ENCODE measurements around the gene SPTBN5. TPM values are rescaled to one million over a fixed set of nuclear protein-coding genes. Genes with fewer than 3 reads are reported as not detected.

Gene SPTBN5
- total RNA-seq, 1 experiment from 2014 or later = 0.84 TPM

DNA sequence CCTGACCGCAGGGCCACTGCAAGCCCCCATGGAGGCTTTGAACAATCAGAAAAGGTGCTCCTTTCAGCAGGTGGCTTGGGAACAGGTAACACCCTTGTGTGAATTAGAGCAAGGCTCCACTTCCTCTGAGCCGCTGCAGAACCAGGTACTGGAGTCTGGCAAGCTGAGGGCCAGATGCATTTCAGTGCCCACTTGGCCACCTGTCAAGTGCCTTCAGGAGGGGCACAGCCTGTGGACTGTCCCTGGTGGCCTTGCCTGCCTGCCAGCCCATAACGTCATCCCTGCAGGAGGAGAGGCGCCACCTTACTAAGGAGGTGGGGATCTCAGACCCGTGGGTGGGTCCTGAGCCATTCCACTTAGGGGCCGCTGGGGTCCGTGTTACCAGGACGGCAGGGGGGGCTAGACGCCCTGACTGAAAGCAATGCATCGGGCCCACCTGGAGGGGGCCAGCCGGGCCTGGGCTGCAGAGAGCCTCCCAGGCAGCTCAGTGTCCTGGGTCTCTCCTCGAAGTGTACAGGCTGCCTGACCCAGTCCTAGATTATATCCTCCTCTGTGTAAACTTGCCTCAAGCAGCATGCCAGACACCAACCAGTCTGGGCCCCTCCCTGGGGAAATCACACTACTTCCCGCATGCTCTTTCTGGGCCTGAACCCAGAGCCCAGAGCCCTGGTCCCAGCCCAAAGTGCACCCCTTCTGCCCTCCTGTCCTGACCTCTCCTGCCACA, 16.1 kb downstream of the SPTBN5 start:
- ChIA-PET POLR2A (ENCODE audit: unreplicated experiment) (no interaction called here), CTCF (no interaction called here)
- no peak for DNase-seq
- intact Hi-C loops (cut with micrococcal nuclease) = no loop called here
- Histone ChIP-seq H3K4me1 (ENCODE audit: insufficient read depth, low read length) (no peaks in the 10 kb centered on the region), H3K27ac (ENCODE audit: low read length) (no peak overlapping the region), H4K20me1 (ENCODE audit: low read length) (no peaks in the 10 kb centered on the region), H3K27me3 (ENCODE audit: low read length) (no peaks in the 10 kb centered on the region), H3K9ac (ENCODE audit: low read length) (no peak overlapping the region), H3K79me2 (ENCODE audit: low read length) (no peaks in the 10 kb centered on the region), H3K36me3 (ENCODE audit: low read depth, low read length) (no peaks in the 10 kb centered on the region), H2AFZ (ENCODE audit: low read length) (no peak overlapping the region), H3K9me2 (replicated peaks; ENCODE audit: low read length) (no peaks in the 10 kb centered on the region), H3K4me3 (ENCODE audit: low read length) (no peak overlapping the region), H3F3A (ENCODE audit: low read length, unreplicated experiment) (no peaks in the 10 kb centered on the region), H3K4me2 (ENCODE audit: low read length) (no peak overlapping the region), H3K9me3 (ENCODE audit: low read length) (no peaks in the 10 kb centered on the region)
- no peak; the same call in 1 of the 2 replicates for ATAC-seq
- BruUV-seq (replicated peaks) = no TSS peak
- TF ChIP-seq EZH2 (IDR thresholded peaks at IDR 0.05; ENCODE audit: low read length, unreplicated experiment) = no peak
- TF ChIP-seq EZH2phosphoT487 (IDR thresholded peaks at IDR 0.05; ENCODE audit: borderline replicate concordance, low read length) = no peak
- TF ChIP-seq, protein P1, sequence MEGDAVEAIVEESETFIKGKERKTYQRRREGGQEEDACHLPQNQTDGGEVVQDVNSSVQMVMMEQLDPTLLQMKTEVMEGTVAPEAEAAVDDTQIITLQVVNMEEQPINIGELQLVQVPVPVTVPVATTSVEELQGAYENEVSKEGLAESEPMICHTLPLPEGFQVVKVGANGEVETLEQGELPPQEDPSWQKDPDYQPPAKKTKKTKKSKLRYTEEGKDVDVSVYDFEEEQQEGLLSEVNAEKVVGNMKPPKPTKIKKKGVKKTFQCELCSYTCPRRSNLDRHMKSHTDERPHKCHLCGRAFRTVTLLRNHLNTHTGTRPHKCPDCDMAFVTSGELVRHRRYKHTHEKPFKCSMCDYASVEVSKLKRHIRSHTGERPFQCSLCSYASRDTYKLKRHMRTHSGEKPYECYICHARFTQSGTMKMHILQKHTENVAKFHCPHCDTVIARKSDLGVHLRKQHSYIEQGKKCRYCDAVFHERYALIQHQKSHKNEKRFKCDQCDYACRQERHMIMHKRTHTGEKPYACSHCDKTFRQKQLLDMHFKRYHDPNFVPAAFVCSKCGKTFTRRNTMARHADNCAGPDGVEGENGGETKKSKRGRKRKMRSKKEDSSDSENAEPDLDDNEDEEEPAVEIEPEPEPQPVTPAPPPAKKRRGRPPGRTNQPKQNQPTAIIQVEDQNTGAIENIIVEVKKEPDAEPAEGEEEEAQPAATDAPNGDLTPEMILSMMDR (conservative IDR thresholded peaks at IDR 0.05; ENCODE audit: low read depth, low read length) = no peak

DNA sequence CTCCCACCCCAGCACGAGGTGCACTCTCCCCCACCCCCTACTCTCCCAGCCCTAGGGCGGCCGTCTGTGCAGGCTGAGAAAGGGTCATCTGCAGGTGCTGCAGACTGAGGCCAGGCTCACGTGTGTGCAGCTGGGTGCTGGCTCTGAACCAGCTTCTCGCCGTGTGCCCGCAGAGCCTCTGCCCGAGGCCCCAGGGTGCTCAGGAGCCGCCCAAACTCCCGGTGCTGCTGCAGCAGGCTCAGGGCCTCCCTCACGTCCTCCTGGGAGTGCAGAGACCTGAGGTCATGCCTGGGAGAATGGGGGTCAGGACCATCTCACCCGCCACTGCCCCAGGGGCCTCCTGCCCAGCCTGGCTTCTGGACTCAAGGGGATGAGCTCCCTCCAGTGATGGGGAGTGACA, 17.2 kb downstream of the SPTBN5 start:
- intact Hi-C loops (cut with micrococcal nuclease) = no loop called here
- Histone ChIP-seq H3K4me3 (ENCODE audit: low read length) (no peak overlapping the region), H3K4me2 (ENCODE audit: low read length) (no peak overlapping the region), H3K9ac (ENCODE audit: low read length) (no peak overlapping the region), H3K36me3 (ENCODE audit: low read depth, low read length) (no peaks in the 10 kb centered on the region), H3K79me2 (ENCODE audit: low read length) (no peaks in the 10 kb centered on the region), H4K20me1 (ENCODE audit: low read length) (no peaks in the 10 kb centered on the region), H3F3A (ENCODE audit: low read length, unreplicated experiment) (no peaks in the 10 kb centered on the region), H3K9me2 (replicated peaks; ENCODE audit: low read length) (no peaks in the 10 kb centered on the region), H3K9me3 (ENCODE audit: low read length) (no peaks in the 10 kb centered on the region), H3K4me1 (ENCODE audit: insufficient read depth, low read length) (peaks cover 7% of the 10 kb centered on the region), H3K27me3 (ENCODE audit: low read length) (no peaks in the 10 kb centered on the region), H3K27ac (ENCODE audit: low read length) (no peak overlapping the region), H2AFZ (ENCODE audit: low read length) (no peak overlapping the region)
- ChIA-PET POLR2A (ENCODE audit: unreplicated experiment) (no interaction called here), CTCF (no interaction called here)
- DNase-seq (no peak), ATAC-seq (no peak)
- no TSS peak for BruUV-seq (replicated peaks)
- TF ChIP-seq EZH2 (IDR thresholded peaks at IDR 0.05; ENCODE audit: low read length, unreplicated experiment) = no peak
- TF ChIP-seq EZH2phosphoT487 (IDR thresholded peaks at IDR 0.05; ENCODE audit: borderline replicate concordance, low read length) = no peak
- TF ChIP-seq, protein P1 (conservative IDR thresholded peaks at IDR 0.05; ENCODE audit: low read depth, low read length) = no peak

DNA sequence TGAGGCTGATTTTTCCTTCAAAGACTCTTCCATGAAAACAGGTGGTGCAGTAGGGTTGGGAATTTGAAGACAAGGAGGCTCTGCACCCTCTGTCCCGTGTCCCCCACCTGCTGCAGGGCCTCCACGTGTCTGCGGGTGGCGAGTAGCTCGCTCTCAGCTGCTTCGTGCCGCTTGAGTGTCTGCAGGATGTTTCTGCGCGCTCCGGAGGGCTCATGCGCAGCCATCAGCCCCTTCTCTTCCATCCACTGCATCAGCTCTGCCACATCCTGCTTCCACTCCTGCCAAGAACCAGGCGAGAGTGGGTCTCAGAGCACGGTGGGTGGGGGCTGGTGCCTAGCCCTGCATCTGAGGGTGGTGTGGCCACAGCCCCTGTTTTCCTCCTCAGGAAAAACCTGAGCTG, 17.8 kb downstream of the SPTBN5 start:
- no peaks in the 10 kb centered on the region for H3K27me3 ChIP-seq (ENCODE audit: low read length)

More for the DNA sequence above, 17.8 kb downstream of the SPTBN5 start:
- peaks cover 14% of the 10 kb centered on the region for H3K4me1 ChIP-seq (ENCODE audit: insufficient read depth, low read length)
- TF ChIP-seq EZH2phosphoT487 (IDR thresholded peaks at IDR 0.05; ENCODE audit: borderline replicate concordance, low read length) = no peak
- TF ChIP-seq EZH2 (IDR thresholded peaks at IDR 0.05; ENCODE audit: low read length, unreplicated experiment) = no peak
- TF ChIP-seq, protein P1 (conservative IDR thresholded peaks at IDR 0.05; ENCODE audit: low read depth, low read length) = no peak
- DNase-seq (no peak), ATAC-seq (no peak)
- H3K9ac ChIP-seq (ENCODE audit: low read length) = no peak overlapping the region
- no TSS peak for BruUV-seq (replicated peaks)
- H3K27ac ChIP-seq (ENCODE audit: low read length) = no peak overlapping the region
- no peaks in the 10 kb centered on the region for H3K36me3 ChIP-seq (ENCODE audit: low read depth, low read length)
- no peaks in the 10 kb centered on the region for H3K79me2 ChIP-seq (ENCODE audit: low read length)
- ChIA-PET POLR2A (ENCODE audit: unreplicated experiment) (no interaction called here), CTCF (no interaction called here)
- intact Hi-C loops (cut with micrococcal nuclease) = no loop called here
- H3K9me2 ChIP-seq (replicated peaks; ENCODE audit: low read length) = no peaks in the 10 kb centered on the region
- no peaks in the 10 kb centered on the region for H3F3A ChIP-seq (ENCODE audit: low read length, unreplicated experiment)
- H2AFZ ChIP-seq (ENCODE audit: low read length) = no peak overlapping the region
- H3K4me2 ChIP-seq (ENCODE audit: low read length) = no peak overlapping the region
- H3K9me3 ChIP-seq (ENCODE audit: low read length) = no peaks in the 10 kb centered on the region
- H3K4me3 ChIP-seq (ENCODE audit: low read length) = no peak overlapping the region
- H4K20me1 ChIP-seq (ENCODE audit: low read length) = no peaks in the 10 kb centered on the region

All from PC-3 (cell line).